Stimulated activated CD4-positive, alpha-beta T cell treated with anti-CD3 and anti-CD28 coated beads, Interleukin-1b, Interleukin-23, amount 100 ng/mL, for 24 hours (primary cell): ENCODE data around the gene PRKCQ.
"Not testable (repeated sequence)": the region's sequence is repeated elsewhere in the genome, so short reads cannot be mapped to it uniquely, and the experiment has no call there.

Experiments used
- DNase-seq, 4 experiments: peaks; one replicate each; pipeline ENCODE4 v3.0.0-alpha.2; 2020; ENCODE audit warnings: low read depth in 4 of 4, low spot score in 1 of 4

Gene PRKCQ

DNA sequence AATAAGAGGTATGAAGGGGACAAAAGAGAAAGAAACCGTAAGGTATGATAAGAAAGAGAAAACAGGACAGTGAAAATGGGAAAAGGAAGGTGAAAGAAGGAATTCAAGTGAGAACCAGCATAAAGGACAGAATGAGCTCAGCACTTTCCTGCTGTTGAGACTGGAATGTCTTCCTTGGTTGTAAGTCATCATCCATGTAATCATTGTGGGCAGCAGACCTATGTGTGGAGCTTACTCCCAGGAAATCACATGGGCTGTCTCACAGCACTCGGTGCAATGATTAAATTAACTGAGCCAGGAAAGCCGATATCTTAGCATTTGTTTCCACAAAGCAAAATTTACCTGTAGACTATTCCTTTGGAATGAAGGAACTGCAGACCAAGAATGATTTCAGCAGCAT lies 118.1 kb downstream of the PRKCQ start:
- DNase-seq, result no peak

DNA sequence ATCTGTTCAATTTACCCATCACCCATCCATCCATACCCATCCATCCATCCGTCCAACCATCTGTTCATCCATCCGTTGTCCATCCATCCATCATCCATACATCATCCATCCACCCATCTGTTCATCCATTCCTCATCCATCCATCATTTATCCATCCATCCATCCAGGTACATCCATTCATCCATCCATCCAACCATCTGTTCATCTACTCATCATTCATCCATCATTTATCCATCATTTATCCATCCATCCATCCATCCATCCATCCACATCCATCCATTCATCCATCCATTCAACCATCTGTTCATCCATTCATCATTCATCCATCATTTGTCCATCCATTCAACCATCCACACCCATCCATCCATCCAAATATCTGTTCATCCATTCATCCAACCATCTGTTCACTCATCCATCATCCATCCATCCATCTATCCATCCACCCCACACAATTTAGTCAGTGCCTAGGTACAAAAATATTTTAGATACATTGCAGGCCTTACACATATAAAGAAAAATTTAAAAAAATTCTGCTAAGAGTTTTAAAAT lies 119.1 kb downstream of the PRKCQ start:
- DNase-seq, result no peak

DNA sequence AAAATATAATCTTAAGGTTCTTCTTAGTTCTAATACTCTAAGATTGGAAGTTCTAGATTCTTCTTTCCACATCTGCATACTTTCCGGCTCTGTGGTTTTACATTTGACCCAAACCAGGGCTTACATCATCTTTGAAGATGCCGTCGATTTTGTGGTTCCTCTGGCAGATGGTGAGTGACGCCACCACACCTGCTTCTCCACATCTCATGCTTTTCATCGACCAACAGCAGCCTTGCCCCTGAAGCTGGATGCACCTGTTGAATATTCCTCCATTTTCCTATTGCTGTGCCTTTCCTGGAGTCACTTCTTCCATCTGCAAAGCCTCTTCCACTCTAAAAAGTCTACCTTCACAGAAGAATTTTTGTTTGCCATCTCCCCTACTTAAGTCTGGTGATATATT lies 121.3 kb downstream of the PRKCQ start:
- DNase-seq, result no peak

- DNase-seq, result no peak
Observed at GRCh38 chr10:6457376-6457775, 122.7 kb downstream of the PRKCQ start.

DNA sequence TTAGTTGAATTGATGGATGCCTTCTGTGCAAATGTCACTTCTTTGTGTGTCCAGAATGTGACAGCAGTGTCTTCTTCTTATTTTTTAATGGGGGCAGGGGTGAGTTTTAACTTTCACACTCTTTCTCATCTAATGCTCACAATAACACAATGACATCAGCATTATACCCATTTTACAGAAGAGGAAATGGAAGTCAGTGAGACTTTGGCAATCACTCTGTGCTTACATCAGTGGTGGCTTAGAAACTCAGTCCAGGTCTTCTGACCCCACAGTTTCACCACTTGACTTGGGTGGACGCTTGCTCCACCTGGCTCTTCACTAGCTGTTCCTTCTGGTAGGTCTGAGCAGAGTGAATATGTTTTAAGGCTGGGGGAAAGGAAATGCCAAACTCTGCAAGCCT lies 124.0 kb downstream of the PRKCQ start:
- DNase-seq, result no peak

DNA sequence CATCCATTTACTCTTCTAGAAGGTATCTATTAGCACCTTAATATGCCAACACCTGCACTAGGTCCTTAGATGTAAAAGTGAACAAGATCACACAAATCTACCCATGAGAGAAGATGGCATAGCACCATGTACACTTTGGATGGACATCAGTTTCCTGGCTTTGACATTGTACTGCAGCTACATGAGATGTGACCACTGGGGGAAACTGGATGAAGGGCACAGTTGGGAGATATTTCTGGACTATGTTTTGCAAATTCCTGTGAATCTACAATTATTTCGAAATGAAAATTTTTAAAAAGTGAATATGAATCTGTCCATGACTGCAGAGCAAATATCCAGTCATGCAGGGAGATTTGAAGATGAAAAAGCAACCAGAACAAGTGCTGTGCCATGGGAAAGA lies 124.5 kb downstream of the PRKCQ start:
- no peak for DNase-seq

GRCh38 chr10:6446711-6447110 lies 133.4 kb downstream of the PRKCQ start:
- no peak for DNase-seq

DNA sequence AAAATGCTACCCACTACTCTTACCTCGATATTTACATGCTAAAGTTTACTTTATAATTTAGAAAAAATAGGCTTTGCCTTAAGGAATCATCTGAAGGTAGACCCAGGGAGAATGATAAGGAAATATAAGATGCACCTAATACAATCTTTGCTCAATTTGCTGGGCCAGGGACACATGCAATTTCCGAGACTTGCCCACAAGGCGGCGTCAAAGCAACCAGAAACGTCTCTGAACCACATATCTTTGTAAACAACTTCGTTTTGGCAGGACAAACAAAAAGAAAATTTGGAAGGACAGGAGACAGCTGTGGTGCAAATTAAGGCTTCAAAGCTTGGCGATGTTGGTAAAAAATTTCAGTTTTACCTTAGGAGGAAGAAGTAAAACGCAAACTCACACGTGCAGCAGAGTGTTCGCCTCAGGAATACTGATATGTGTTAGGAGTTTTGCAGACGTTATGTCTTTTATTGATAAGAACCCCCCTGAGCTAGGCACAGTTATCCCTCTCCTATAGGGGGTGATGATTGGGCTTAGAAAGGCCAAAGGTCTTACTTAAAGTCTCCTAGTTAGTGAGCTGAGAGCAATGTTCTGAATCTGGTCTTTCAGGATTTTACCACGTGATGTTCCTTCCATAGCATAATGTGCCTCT lies 134.3 kb downstream of the PRKCQ start:
- DNase-seq, result peak; percentile 21 to 43 (median 36)

DNA sequence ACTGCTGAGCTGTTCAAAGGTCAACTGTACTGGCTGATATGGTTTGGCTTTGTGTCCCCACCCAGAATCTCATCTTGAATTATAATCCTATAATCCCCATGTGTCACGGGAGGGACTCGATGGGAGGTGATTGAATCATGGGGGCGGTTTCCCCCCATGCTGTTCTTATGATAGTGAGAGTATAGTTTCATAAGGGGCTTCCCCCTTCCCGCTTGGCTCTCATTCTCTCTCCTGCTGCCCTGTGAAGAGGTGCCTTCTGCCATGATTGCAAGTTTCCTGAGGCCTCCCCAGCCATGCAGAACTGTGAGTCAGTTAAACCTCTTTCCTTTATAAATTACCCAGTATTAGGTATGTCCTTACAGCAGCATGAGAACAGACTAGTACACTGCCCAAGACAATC lies 140.2 kb downstream of the PRKCQ start:
- not testable (repeated sequence) for DNase-seq

- no peak for DNase-seq
Observed at GRCh38 chr10:6431861-6432260, 148.2 kb downstream of the PRKCQ start.

- no peak for DNase-seq
Observed at GRCh38 chr10:6431186-6431585, 148.9 kb downstream of the PRKCQ start.

GRCh38 chr10:6430423-6430980 lies 149.6 kb downstream of the PRKCQ start:
- no peak for DNase-seq

GRCh38 chr10:6427357-6427959 lies 152.6 kb downstream of the PRKCQ start:
- no peak for DNase-seq

DNA sequence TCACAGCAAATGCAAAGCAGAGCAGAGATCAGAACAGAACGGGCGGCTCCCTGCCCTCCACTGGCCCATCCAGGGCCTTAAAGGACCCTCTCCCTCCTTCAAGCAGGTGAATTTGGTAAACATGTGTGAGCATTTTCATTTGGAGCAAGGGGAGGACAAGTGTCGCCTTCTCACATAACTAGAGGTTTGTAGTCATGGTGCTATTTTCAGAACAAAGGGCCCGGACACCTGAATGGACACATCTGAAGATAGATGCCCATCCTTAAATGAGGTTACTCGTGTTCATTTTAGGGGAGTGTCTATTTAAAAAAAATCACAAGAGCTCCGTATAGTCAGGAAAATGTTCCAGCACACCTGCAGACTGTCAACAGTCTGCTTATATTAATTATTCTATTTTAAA lies 153.8 kb downstream of the PRKCQ start:
- DNase-seq, result no peak

DNA sequence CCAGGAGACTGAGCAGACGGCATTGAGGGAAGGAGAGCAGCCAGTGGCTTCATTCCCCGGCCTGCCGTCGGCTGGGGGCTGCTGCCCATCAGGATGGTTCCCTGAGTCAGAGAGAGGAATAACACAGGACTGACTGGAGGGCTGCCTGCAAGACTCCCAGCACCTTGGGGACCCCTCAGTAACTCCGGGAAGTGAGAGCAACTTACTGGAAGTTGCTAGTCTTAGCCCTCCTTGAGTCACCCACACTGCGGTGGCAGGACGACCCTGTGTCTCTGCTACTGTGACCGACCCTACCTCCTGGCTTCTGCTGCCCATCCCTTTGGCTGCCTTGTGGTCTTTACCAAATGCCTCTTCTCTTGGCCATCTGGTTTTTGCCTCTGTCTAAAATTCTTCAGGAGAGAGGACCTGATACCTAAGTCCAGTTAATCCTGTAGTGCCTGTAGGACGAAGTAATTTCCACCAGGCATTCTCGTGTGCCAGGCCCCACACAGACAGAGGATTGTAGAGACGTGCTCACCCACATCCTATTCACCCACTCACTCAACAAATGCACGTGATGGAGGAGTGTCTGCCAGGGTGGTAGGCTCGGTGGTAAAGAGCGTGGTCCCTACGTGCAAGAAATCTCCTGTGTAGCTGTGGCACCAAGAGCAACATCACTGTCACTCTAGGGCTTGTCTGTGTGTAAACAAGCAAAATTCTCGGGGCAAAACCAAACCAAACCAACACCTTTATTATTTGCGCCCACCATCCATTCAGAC lies 156.5 kb downstream of the PRKCQ start:
- no peak for DNase-seq

GRCh38 chr10:6423004-6423403 lies 157.1 kb downstream of the PRKCQ start:
- peak in 2 of 4 experiments; percentile 38 to 55 for DNase-seq

GRCh38 chr10:6418613-6419216 lies 161.4 kb downstream of the PRKCQ start:
- DNase-seq, result no peak

- DNase-seq, result no peak
Observed at GRCh38 chr10:6418167-6418566, 161.9 kb downstream of the PRKCQ start.

GRCh38 chr10:6416892-6417512 lies 163.1 kb downstream of the PRKCQ start:
- no peak for DNase-seq

DNA sequence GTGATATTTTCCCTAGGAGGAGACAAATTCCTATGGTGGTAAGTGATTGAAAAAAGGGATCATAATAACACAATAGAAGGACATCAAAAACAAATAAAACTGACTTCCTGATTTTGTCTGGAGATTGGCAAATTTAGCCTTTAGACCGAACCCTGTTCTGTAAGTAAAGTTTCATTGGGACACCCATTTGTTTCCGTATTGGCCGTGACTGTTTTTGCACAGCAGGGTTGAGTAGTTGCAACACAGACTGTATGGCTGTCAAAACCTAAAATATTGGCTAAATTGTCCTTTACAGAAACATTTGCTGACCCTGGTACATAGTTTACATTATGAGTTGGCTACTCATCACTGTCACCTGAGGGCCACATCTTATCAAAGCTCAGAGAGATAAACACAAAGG lies 168.6 kb downstream of the PRKCQ start:
- DNase-seq, result no peak

- no peak for DNase-seq
Observed at GRCh38 chr10:6410830-6411229, 169.2 kb downstream of the PRKCQ start.
